Ishikawa (cell line): Measurements from ENCODE around the gene NCBP3.

ENCODE experiments used
- CEBPB ChIP-seq: IDR thresholded peaks from 2 replicates; pipeline ENCODE4 v1.6.1; 2012
- CREB1 ChIP-seq: IDR thresholded peaks from 2 replicates; pipeline ENCODE4 v1.6.1; 2012; ENCODE audit warnings: low read depth
- EGR1 ChIP-seq: IDR thresholded peaks from 2 replicates; pipeline ENCODE4 v1.6.1; 2012
- EP300 ChIP-seq: IDR thresholded peaks from 2 replicates; pipeline ENCODE4 v1.6.1; 2012; ENCODE audit warnings: borderline replicate concordance
- FOXM1 ChIP-seq: IDR thresholded peaks from 2 replicates; pipeline ENCODE4 v1.6.1; 2012; ENCODE audit warnings: low read depth, borderline replicate concordance
- MAX ChIP-seq: IDR thresholded peaks from 2 replicates; pipeline ENCODE4 v1.6.1; 2012
- NFIC ChIP-seq: IDR thresholded peaks from 2 replicates; pipeline ENCODE4 v1.6.1; 2012
- RAD21 ChIP-seq: IDR thresholded peaks from 2 replicates; pipeline ENCODE4 v1.6.1; 2012; ENCODE audit warnings: low read depth
- TAF1 ChIP-seq: IDR thresholded peaks from 2 replicates; pipeline ENCODE4 v1.6.1; 2012; ENCODE audit warnings: low read depth, mild to moderate bottlenecking
- TCF12 ChIP-seq: IDR thresholded peaks from 2 replicates; pipeline ENCODE4 v1.6.1; 2012; ENCODE audit warnings: low read depth
- TEAD4 ChIP-seq: IDR thresholded peaks from 2 replicates; pipeline ENCODE4 v1.6.1; 2012
- USF1 ChIP-seq: IDR thresholded peaks from 2 replicates; pipeline ENCODE4 v1.6.1; 2012
- YY1 ChIP-seq: IDR thresholded peaks from 2 replicates; pipeline ENCODE4 v1.6.1; 2012; ENCODE audit warnings: low read depth
- ZBTB7A ChIP-seq: IDR thresholded peaks from 2 replicates; pipeline ENCODE4 v1.6.1; 2012; ENCODE audit warnings: low read depth
- TF ChIP-seq, protein P1 (sequence below): IDR thresholded peaks from 2 replicates; pipeline ENCODE4 v1.6.1; 2012; ENCODE audit warnings: low read depth, mild to moderate bottlenecking

The NCBP3 gene

DNA sequence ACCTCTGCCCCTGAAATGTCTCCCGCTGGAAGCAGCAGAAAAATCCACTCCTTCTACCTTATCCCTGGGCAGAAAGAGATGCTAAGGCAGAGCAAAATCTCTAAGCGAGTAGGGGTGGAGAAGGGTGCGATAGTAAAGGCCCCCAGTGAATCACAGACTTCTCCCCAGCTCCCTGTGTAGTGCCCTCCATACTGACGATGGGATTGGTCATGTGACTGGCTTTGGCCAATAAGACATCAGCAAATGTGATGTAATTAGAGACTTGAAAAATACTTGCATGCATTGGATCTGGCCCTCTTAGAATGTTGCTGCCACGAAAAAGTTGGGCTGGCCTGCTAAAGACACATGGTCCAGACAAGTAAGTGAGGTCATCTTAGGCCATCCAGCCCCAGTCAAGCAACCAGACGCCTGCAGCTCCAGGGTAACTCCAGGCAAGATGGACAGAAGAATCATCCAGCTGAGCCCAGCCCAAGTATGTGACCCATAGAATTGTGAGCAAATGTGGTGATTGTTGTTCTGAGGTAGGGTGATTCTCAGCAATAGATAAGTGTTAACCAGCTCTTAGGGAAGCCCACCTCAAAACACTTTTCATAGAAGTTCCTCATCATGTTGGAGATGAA is 86.3 kb downstream of the NCBP3 start:
- TF ChIP-seq FOXM1 (no peak), EP300 (no peak), CREB1 (no peak), YY1 (no peak), CEBPB (no peak), RAD21 (no peak), TEAD4 (no peak), TCF12 (no peak), TAF1 (no peak), EGR1 (no peak), USF1 (no peak; the same call in 1 of the 2 replicates), MAX (no peak), ZBTB7A (no peak), NFIC (no peak)
- TF ChIP-seq, protein P1, sequence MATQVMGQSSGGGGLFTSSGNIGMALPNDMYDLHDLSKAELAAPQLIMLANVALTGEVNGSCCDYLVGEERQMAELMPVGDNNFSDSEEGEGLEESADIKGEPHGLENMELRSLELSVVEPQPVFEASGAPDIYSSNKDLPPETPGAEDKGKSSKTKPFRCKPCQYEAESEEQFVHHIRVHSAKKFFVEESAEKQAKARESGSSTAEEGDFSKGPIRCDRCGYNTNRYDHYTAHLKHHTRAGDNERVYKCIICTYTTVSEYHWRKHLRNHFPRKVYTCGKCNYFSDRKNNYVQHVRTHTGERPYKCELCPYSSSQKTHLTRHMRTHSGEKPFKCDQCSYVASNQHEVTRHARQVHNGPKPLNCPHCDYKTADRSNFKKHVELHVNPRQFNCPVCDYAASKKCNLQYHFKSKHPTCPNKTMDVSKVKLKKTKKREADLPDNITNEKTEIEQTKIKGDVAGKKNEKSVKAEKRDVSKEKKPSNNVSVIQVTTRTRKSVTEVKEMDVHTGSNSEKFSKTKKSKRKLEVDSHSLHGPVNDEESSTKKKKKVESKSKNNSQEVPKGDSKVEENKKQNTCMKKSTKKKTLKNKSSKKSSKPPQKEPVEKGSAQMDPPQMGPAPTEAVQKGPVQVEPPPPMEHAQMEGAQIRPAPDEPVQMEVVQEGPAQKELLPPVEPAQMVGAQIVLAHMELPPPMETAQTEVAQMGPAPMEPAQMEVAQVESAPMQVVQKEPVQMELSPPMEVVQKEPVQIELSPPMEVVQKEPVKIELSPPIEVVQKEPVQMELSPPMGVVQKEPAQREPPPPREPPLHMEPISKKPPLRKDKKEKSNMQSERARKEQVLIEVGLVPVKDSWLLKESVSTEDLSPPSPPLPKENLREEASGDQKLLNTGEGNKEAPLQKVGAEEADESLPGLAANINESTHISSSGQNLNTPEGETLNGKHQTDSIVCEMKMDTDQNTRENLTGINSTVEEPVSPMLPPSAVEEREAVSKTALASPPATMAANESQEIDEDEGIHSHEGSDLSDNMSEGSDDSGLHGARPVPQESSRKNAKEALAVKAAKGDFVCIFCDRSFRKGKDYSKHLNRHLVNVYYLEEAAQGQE: no peak

GRCh38 chr17:3755335-3756030 is 90.6 kb downstream of the NCBP3 start:
- TF ChIP-seq TCF12 (no peak), CEBPB (no peak), EP300 (no peak), USF1 (no peak), TEAD4 (no peak), NFIC (no peak), CREB1 (no peak), YY1 (peak; percentile 35; the same call in 1 of the 2 replicates), RAD21 (no peak), MAX (no peak; the same call in 1 of the 2 replicates), FOXM1 (no peak), ZBTB7A (peak; percentile 94), TAF1 (0 out of 2 replicates have a peak, but pooled peaks have one; percentile 17), EGR1 (no peak)
- TF ChIP-seq, protein P1: no peak

DNA sequence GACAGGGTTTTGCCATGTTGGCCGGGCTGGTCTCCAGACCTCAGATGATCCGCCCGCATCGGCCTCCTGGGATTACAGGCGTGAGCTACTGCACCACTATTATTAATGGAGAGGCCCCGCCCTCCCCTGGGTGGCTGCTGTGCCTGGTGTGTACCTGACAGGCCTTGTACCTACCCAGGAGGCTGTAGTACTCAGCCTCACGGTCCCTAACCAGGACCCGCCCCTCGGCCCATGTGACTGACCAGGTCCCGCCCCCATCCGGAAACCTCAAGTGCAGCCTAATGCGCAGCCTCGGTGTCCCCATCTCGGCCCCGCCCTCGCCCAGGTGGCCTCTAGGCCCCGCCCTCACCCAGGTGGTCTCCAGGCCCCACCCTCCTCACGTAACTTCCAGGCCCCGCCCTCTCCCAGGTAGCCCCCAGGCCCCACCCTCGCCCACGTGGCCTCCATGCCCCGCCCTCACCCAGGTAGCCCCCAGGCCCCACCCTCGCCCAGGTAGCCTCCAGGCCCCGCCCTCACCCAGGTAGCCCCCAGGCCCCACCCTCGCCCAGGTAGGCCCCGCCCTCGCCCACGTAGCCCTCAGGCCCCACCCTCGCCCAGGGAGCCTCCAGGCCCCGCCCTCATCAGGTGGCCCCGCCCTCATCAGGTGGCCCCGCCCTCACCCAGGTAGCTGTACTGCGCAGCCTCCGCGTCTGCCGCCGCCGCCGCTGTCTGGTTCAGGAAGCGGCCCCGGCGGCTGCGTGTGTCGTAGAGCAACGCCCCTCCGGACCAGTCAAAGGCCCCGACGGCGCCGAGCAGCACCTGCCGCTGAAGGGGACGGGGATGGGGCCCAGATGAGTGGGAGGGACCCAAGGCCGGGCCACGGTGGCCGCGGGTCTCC is 91.3 kb downstream of the NCBP3 start:
- 0 out of 2 replicates have a peak, but pooled peaks have one; percentile 4 for TF ChIP-seq EGR1
- TF ChIP-seq NFIC: no peak
- TF ChIP-seq, protein P1: no peak
- peak; percentile 69 for TF ChIP-seq TAF1
- TF ChIP-seq TCF12: no peak
- no peak for TF ChIP-seq TEAD4
- peak; percentile 92 for TF ChIP-seq USF1
- no peak; the same call in none of the 2 replicates for TF ChIP-seq ZBTB7A
- TF ChIP-seq YY1: no peak
- TF ChIP-seq CEBPB: no peak
- no peak for TF ChIP-seq RAD21
- peak; percentile 26; the same call in 1 of the 2 replicates for TF ChIP-seq CREB1
- 0 out of 2 replicates have a peak, but pooled peaks have one; percentile 16 for TF ChIP-seq EP300
- peak; percentile 27; the same call in 1 of the 2 replicates for TF ChIP-seq MAX
- TF ChIP-seq FOXM1: no peak
